ENCODE measurements around the gene SEC16A. TPM values are rescaled to one million over a fixed set of nuclear protein-coding genes. Genes with fewer than 3 reads are reported as not detected.

SEC16A gene
- total RNA-seq, 4 donors from 2014 or later = 31.2 to 49.1 (median 38.6) TPM

DNA sequence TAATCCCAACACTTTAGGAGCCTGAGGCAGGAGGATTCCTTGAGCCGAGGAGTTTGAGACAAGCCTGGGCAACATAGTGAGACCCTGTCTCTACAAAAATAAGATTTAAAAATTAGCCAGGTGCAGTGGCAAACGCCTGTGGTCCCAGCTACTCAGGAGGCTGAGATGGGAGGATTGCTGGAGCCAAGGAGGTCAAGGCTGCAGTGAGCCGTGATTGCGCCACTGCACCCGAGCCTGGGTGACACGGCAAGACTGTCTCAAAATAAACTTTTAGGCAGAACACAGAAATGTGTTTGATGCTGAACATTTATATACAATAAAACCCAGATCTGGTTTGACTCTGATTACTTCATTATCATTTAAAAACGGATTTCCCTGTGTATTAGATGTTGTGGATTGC is 77.4 kb downstream of the SEC16A start:
- Histone ChIP-seq H3K36me3 (peaks cover 9 to 66% (median 15%) of the 10 kb centered on the region in 3 donors), H3K4me1 (peaks cover 17 to 50% (median 20%) of the 10 kb centered on the region in 3 donors), H3K9me3 (no peaks in the 10 kb centered on the region), H3K27ac (no peak overlapping the region), H3K4me3 (no peak overlapping the region), H3K27me3 (no peaks in the 10 kb centered on the region)
- intact Hi-C loops (cut with DNase I) = no loop called here
- DNase-seq = no peak
- 37 to 65% methylated on average over 6 of the region's 7 CpGs for WGBS, 2 donors
- TF ChIP-seq, protein P1, sequence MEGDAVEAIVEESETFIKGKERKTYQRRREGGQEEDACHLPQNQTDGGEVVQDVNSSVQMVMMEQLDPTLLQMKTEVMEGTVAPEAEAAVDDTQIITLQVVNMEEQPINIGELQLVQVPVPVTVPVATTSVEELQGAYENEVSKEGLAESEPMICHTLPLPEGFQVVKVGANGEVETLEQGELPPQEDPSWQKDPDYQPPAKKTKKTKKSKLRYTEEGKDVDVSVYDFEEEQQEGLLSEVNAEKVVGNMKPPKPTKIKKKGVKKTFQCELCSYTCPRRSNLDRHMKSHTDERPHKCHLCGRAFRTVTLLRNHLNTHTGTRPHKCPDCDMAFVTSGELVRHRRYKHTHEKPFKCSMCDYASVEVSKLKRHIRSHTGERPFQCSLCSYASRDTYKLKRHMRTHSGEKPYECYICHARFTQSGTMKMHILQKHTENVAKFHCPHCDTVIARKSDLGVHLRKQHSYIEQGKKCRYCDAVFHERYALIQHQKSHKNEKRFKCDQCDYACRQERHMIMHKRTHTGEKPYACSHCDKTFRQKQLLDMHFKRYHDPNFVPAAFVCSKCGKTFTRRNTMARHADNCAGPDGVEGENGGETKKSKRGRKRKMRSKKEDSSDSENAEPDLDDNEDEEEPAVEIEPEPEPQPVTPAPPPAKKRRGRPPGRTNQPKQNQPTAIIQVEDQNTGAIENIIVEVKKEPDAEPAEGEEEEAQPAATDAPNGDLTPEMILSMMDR (IDR thresholded peaks at IDR 0.05) = no peak
- no peak for TF ChIP-seq POLR2A (IDR thresholded peaks at IDR 0.05)

DNA sequence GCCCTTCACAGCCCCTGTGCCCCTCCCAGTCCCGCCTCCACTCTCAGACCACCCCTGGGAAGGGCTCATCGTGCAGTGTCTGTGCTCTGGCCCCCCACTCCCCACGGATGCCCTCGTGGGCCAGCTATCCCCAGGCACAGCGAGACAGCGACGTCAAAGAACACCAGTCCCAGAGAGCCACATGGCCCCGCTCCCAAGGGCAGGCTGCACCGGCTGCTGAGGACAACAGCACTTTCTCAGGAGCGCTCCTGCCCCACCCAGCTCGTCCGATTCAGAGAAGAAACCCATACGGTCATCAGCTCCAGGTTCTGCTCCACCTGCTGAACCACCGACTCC is 78.1 kb downstream of the SEC16A start:
- no peaks in the 10 kb centered on the region for H3K27me3 ChIP-seq
- no peak for TF ChIP-seq POLR2A (IDR thresholded peaks at IDR 0.05)
- TF ChIP-seq, protein P1 (IDR thresholded peaks at IDR 0.05) = no peak
- H3K4me3 ChIP-seq = no peak overlapping the region
- H3K4me1 ChIP-seq = peaks cover 19 to 51% (median 21%) of the 10 kb centered on the region in 3 donors
- 53 to 58% methylated on average over 7 of the region's 14 CpGs for WGBS, 2 donors
- no peaks in the 10 kb centered on the region for H3K9me3 ChIP-seq
- H3K36me3 ChIP-seq = peaks cover 9 to 66% (median 15%) of the 10 kb centered on the region in 3 donors
- intact Hi-C loops (cut with DNase I) = no loop called here
- peak overlapping the region in 1 of 4 donors; percentile 22 for H3K27ac ChIP-seq
- DNase-seq = no peak

DNA sequence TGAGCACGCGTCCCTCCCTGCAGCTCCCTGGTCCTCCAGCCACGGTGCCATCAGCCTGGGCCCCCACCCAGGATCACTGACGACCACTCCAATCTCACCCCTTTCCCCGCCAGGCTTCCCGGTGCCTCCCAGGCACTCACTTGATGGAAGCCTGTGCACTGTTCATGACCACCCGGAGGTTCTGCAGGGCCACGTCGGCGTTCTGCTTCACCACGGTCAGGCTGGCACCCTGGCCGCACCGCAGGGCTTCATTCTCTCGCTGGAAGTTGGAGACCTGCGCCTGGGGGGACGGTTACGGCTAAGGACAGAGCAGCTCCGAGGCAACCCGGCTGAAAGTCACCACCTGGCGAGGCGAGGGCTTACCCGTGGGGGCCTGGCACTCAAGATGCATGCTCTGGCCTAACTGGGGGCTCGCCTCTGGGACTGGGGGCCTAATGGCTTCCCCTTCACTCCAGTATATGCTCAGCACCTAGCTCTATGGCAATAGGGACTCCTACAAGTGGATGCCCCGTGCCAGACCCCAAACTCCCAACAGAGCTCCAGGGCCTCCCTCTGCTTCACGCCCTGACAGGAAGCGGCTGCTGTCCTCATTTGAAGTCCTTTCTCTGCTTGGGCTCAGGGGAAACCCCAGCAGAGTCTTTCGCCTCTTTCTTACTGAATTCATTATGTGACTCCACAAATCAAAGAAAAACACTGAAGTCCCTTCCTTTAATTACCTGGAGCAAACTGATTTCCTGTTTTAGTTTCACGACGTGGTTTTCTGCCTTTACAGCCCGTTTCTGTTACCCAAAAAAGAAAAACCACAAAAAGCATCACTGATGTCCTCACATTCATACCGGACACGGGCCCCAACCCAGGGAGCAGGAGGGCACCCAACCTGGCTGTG is 78.7 kb downstream of the SEC16A start:
- peaks cover 9 to 66% (median 15%) of the 10 kb centered on the region in 3 donors for H3K36me3 ChIP-seq
- no peaks in the 10 kb centered on the region for H3K9me3 ChIP-seq
- DNase-seq = no peak
- H3K27me3 ChIP-seq = no peaks in the 10 kb centered on the region
- 39 to 77% methylated on average over 10 to 12 of the region's 32 CpGs for WGBS, 2 donors
- peak overlapping the region in 2 of 4 donors; percentile 17 to 22 for H3K27ac ChIP-seq
- no peak overlapping the region for H3K4me3 ChIP-seq
- intact Hi-C loops (cut with DNase I) = no loop called here
- no peak for TF ChIP-seq POLR2A (IDR thresholded peaks at IDR 0.05)
- TF ChIP-seq, protein P1 (IDR thresholded peaks at IDR 0.05) = no peak
- H3K4me1 ChIP-seq = peaks cover 17 to 51% (median 17%) of the 10 kb centered on the region in 3 donors

DNA sequence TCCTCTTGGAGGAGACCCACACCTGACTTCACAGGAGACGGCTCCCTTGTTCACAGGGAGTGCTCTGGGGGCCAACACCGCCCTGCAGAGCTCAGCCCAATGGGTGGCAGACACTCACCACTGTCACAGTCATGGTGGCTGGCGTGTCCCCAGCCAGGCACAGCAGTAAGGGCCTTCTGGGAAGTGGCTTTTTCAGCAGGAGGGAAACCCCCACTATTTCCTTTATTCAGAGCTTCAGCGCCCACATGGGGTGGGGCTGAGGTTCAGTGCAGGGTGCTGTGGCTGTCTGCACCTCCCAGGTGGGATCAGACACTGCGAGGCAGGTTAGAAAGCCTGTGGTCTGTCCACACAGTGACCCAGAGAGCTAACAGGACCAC is 79.3 kb downstream of the SEC16A start:
- intact Hi-C loops (cut with DNase I) = no loop called here
- H3K4me1 ChIP-seq = peaks cover 16 to 51% (median 17%) of the 10 kb centered on the region in 3 donors
- H3K27ac ChIP-seq = no peak overlapping the region
- TF ChIP-seq, protein P1 (IDR thresholded peaks at IDR 0.05) = no peak
- TF ChIP-seq POLR2A (IDR thresholded peaks at IDR 0.05) = no peak
- no peaks in the 10 kb centered on the region for H3K9me3 ChIP-seq
- 71 to 82% methylated on average over 1 to 3 of the region's 5 CpGs for WGBS, 2 donors
- H3K36me3 ChIP-seq = peaks cover 9 to 66% (median 15%) of the 10 kb centered on the region in 3 donors
- DNase-seq = no peak
- no peak overlapping the region for H3K4me3 ChIP-seq
- H3K27me3 ChIP-seq = no peaks in the 10 kb centered on the region

DNA sequence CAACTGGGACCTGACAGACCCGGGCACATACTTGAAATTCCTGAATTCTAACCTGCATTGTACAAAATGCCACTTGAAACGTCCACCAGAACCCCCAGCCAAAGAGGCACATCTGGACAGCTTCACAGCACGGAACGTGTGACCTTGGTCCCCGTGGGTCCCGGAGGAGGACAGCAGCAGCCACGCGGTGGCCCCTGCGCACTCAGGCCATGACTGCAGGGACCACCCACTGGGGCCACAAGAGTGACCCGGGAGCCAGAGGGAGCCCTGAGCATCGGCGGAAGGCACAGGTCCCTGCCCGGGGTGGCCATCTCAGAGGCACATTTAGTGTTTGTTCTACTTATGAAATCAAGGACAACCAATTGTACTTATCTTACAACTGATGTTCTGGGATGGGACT is 80.8 kb downstream of the SEC16A start:
- no peaks in the 10 kb centered on the region for H3K9me3 ChIP-seq
- no peak for TF ChIP-seq POLR2A (IDR thresholded peaks at IDR 0.05)
- TF ChIP-seq, protein P1 (IDR thresholded peaks at IDR 0.05) = no peak
- intact Hi-C loops (cut with DNase I) = no loop called here
- peaks cover 6 to 67% (median 10%) of the 10 kb centered on the region in 3 donors for H3K36me3 ChIP-seq
- H3K4me1 ChIP-seq = peaks cover 16 to 52% (median 18%) of the 10 kb centered on the region in 3 donors
- no peak overlapping the region for H3K4me3 ChIP-seq
- H3K27ac ChIP-seq = no peak overlapping the region
- 56 to 79% methylated on average over 1 to 6 of the region's 13 CpGs for WGBS, 2 donors
- no peak for DNase-seq
- H3K27me3 ChIP-seq = no peaks in the 10 kb centered on the region
